Endometrium (tissue), 2 donors: ENCODE results near the gene RIMBP2.

ENCODE experiments used
- FAIRE-seq: peaks from 2 replicates; lab custom pipeline; 2012; peaks lifted over from hg19 to GRCh38; lab: Jason Lieb, UNC
- donor health status: control.
- donor health status: control.

Gene RIMBP2

GRCh38 chr12:130357241-130357640, 358.9 kb downstream of the RIMBP2 start:
- no peak for FAIRE-seq

GRCh38 chr12:130356222-130356621, 359.9 kb downstream of the RIMBP2 start:
- FAIRE-seq: no peak

GRCh38 chr12:130354407-130354806, 361.7 kb downstream of the RIMBP2 start:
- no peak for FAIRE-seq

- no peak for FAIRE-seq
These were observed 363.0 kb downstream of the RIMBP2 start for GRCh38 chr12:130353081-130353480.

- no peak for FAIRE-seq
These were observed 364.8 kb downstream of the RIMBP2 start for GRCh38 chr12:130351326-130351725.

- FAIRE-seq: no peak
These were observed 365.4 kb downstream of the RIMBP2 start for GRCh38 chr12:130350715-130351114.

GRCh38 chr12:130347588-130347987, 368.5 kb downstream of the RIMBP2 start:
- no peak for FAIRE-seq
